Left ventricle myocardium inferior (tissue), 1 donor: ENCODE results near the gene SYNE1. TPM values are rescaled to one million over a fixed set of nuclear protein-coding genes. Genes with fewer than 3 reads are reported as not detected.
A peak's percentile ranks its signal among the peaks of the same experiment; 100 is the strongest.

Experiments
- DNase-seq: peaks from one replicate; pipeline ENCODE4 v3.0.0-alpha.2; 2020
- H3K27ac ChIP-seq: fragments of 200-600 bp; replicated peaks from 2 replicates; pipeline ENCODE4 v1.8.0; 2021
- H3K27me3 ChIP-seq: fragments of 200-600 bp; 2 replicates; pipeline ENCODE4 v1.8.0; 2021; ENCODE audit warnings: low read depth
- H3K36me3 ChIP-seq: fragments of 200-600 bp; 2 replicates; pipeline ENCODE4 v1.8.0; 2021
- H3K4me1 ChIP-seq: fragments of 200-600 bp; 2 replicates; pipeline ENCODE4 v1.8.0; 2021
- H3K4me3 ChIP-seq: fragments of 200-600 bp; 2 replicates; pipeline ENCODE4 v1.8.0; 2021; ENCODE audit warnings: mild to moderate bottlenecking, moderate library complexity
- H3K9me3 ChIP-seq: fragments of 200-600 bp; replicated peaks from 2 replicates; pipeline ENCODE4 v1.8.0; 2021
- CTCF ChIP-seq: fragments of 200-600 bp; IDR thresholded peaks from 2 replicates; pipeline ENCODE4 v1.8.0; 2021; ENCODE audit warnings: antibody characterized with exemption, mild to moderate bottlenecking, borderline replicate concordance
- intact Hi-C: fragments of 100-400 bp; cut with micrococcal nuclease; formaldehyde crosslinking; loops from one replicate; pipeline ENCODE4 v1.11.0; 2022
- total RNA-seq: library from RNA; stranded (reverse); fragmentation: NEBNext Ultra II Directional; extraction: Animal tissue kit (Norgen Biotek cat#: 25700); gene quantifications from one replicate; pipeline ENCODE4 v1.2.1, GENCODE V29; 2021
- donor health status: DM: no; HTN: yes; CAD: no; lungs with severe emphysema.

The SYNE1 gene
- total RNA-seq, 1 donor from 2014 or later, result 105 TPM

GRCh38 chr6:152402791-152403190, 234.4 kb downstream of the SYNE1 start:
- Histone ChIP-seq H3K36me3 (peaks cover 13% of the 10 kb centered on the region), H3K27me3 (no peaks in the 10 kb centered on the region), H3K4me1 (no peaks in the 10 kb centered on the region), H3K27ac (no peak overlapping the region), H3K9me3 (no peaks in the 10 kb centered on the region), H3K4me3 (no peak overlapping the region)
- intact Hi-C loops, result no loop called here
- DNase-seq, result no peak
- TF ChIP-seq CTCF, result no peak

DNA sequence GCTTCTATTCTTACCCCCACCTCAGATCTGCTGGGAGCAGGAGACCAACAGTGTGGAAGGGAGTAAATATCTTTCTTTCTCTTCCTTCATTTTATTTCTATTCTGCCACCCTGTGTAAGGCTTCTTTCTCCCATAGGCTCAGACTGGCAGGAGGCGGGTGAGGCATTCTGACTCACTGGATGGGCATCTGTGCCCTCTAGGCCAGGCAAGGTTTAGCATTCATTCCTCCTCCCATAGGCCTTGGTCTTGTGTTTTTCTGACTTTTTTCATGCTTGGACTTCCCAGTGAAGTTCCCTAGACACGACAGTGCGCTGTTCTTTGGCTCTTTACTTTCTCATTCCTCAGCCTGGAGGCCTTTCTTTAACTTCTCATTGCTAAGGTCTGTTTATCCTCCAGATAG, 235.2 kb downstream of the SYNE1 start:
- DNase-seq, result no peak
- no peaks in the 10 kb centered on the region for H3K9me3 ChIP-seq
- H3K4me1 ChIP-seq, result no peaks in the 10 kb centered on the region
- intact Hi-C loops, result no loop called here
- peaks cover 13% of the 10 kb centered on the region for H3K36me3 ChIP-seq
- TF ChIP-seq CTCF, result no peak
- H3K27ac ChIP-seq, result no peak overlapping the region
- no peak overlapping the region for H3K4me3 ChIP-seq
- H3K27me3 ChIP-seq, result no peaks in the 10 kb centered on the region

DNA sequence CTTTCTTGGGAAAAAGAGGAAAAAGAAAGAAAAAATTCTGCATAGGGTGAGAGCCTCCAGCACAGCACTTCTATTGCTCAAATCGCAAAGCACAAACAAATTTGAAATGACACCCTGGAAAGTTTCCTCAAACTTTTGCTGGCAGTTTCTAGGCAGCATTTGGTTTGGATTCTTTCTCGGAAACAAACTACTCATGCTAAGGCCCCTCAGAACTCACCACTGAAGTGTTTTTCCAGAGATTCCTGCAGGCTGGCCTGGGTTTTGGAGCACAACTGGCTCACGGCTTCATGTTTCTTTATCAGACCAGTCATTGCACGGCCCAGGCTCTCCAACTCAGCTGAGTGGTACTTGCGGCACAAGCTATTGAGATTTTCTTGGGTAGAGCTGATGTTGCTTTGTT, 237.8 kb downstream of the SYNE1 start:
- H3K27ac ChIP-seq, result peak overlapping the region; percentile 22
- H3K27me3 ChIP-seq, result no peaks in the 10 kb centered on the region
- H3K4me3 ChIP-seq, result no peak overlapping the region
- TF ChIP-seq CTCF, result no peak
- H3K9me3 ChIP-seq, result no peaks in the 10 kb centered on the region
- intact Hi-C loops, result no loop called here
- no peaks in the 10 kb centered on the region for H3K4me1 ChIP-seq
- no peak for DNase-seq
- peaks cover 13% of the 10 kb centered on the region for H3K36me3 ChIP-seq

DNA sequence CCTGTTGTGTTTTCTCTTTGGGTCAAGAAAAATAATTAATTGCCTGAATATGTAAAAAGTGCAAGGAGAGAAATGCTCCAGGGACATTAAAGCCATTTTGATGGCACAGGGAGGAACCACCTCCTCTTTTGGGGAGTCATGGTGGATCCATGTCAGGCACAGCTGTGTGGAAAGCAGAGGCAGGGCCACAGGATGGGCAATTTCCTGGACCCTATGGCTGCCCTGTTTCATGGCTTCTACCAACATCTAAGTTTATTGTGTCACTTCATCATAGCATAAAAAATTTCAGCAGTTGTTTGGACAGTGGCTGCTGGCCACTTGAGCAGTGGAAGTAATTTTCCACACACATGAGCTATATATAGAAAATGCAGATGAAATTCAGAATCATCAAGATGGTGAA, 238.2 kb downstream of the SYNE1 start:
- H3K27ac ChIP-seq, result peak overlapping the region; percentile 22
- no peak for DNase-seq
- TF ChIP-seq CTCF, result no peak
- H3K27me3 ChIP-seq, result no peaks in the 10 kb centered on the region
- no peak overlapping the region for H3K4me3 ChIP-seq
- intact Hi-C loops, result no loop called here
- no peaks in the 10 kb centered on the region for H3K9me3 ChIP-seq
- no peaks in the 10 kb centered on the region for H3K4me1 ChIP-seq
- peaks cover 13% of the 10 kb centered on the region for H3K36me3 ChIP-seq

DNA sequence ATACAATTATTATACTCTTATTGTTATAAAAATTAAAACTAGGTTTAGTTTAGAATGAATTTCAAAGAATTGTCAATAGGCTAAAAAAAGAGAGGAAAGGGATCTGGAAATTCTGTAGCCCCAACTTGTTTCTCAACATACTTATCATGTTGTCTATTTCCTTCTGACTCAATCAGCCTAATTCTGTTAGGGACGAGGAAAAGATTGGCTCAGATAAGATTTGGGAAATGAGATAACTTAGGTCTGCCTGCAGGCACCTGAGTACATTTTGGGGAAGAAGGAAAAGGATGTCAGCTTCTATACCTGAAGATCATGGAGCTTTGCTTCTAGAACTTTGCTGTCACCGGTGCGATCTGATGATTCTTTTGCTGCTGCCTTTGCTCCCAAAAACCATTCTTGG, 238.8 kb downstream of the SYNE1 start:
- no peak overlapping the region for H3K27ac ChIP-seq
- TF ChIP-seq CTCF, result no peak
- no peak for DNase-seq
- intact Hi-C loops, result no loop called here
- H3K4me3 ChIP-seq, result no peak overlapping the region
- no peaks in the 10 kb centered on the region for H3K27me3 ChIP-seq
- H3K4me1 ChIP-seq, result no peaks in the 10 kb centered on the region
- H3K9me3 ChIP-seq, result no peaks in the 10 kb centered on the region
- H3K36me3 ChIP-seq, result peaks cover 13% of the 10 kb centered on the region

GRCh38 chr6:152394303-152394702, 242.9 kb downstream of the SYNE1 start:
- H3K27me3 ChIP-seq, result no peaks in the 10 kb centered on the region
- no peak overlapping the region for H3K4me3 ChIP-seq
- no peaks in the 10 kb centered on the region for H3K9me3 ChIP-seq
- TF ChIP-seq CTCF, result no peak
- H3K36me3 ChIP-seq, result peaks cover 15% of the 10 kb centered on the region
- no peaks in the 10 kb centered on the region for H3K4me1 ChIP-seq
- DNase-seq, result no peak
- intact Hi-C loops, result no loop called here
- no peak overlapping the region for H3K27ac ChIP-seq
